CD4-positive, alpha-beta T cell treated with Interleukin-10 for 1 hour (primary cell): ENCODE data around the gene R3HDM2.

Experiments used
- DNase-seq: peaks from one replicate; pipeline ENCODE4 v3.0.0-alpha.2; 2020

R3HDM2 gene

GRCh38 chr12:57237932-57238853, 192.7 kb downstream of the R3HDM2 start:
- no peak for DNase-seq

- DNase-seq, result no peak
Observed at GRCh38 chr12:57237596-57237931, 193.3 kb downstream of the R3HDM2 start.

- DNase-seq, result no peak
Observed at GRCh38 chr12:57236925-57237595, 193.8 kb downstream of the R3HDM2 start.

GRCh38 chr12:57236201-57236924, 194.5 kb downstream of the R3HDM2 start:
- DNase-seq, result no peak

GRCh38 chr12:57235728-57236131, 195.1 kb downstream of the R3HDM2 start:
- no peak for DNase-seq

- no peak for DNase-seq
Observed at GRCh38 chr12:57235017-57235727, 195.7 kb downstream of the R3HDM2 start.

- DNase-seq, result no peak
Observed at GRCh38 chr12:57234571-57235016, 196.2 kb downstream of the R3HDM2 start.

- no peak for DNase-seq
Observed at GRCh38 chr12:57234233-57234570, 196.6 kb downstream of the R3HDM2 start.

- no peak for DNase-seq
Observed at GRCh38 chr12:57233357-57234232, 197.2 kb downstream of the R3HDM2 start.

- DNase-seq, result no peak
Observed at GRCh38 chr12:57232156-57232756, 198.6 kb downstream of the R3HDM2 start.

- no peak for DNase-seq
Observed at GRCh38 chr12:57231276-57232021, 199.4 kb downstream of the R3HDM2 start.

GRCh38 chr12:57230381-57231155, 200.3 kb downstream of the R3HDM2 start:
- no peak for DNase-seq

- DNase-seq, result peak; percentile 95
Observed at GRCh38 chr12:57229634-57230380, 201.0 kb downstream of the R3HDM2 start, which contains the start of gene SHMT2. TSS of gene SHMT2 (plus strand) at chr12:57229711. CDS start at chr12:57229779, 68 bp downstream.

- peak; percentile 54 for DNase-seq
Observed at GRCh38 chr12:57229046-57229633, 201.7 kb downstream of the R3HDM2 start.

- DNase-seq, result no peak
Observed at GRCh38 chr12:57227315-57228115, 203.3 kb downstream of the R3HDM2 start.

- DNase-seq, result no peak
Observed at GRCh38 chr12:57226588-57227314, 204.1 kb downstream of the R3HDM2 start.

GRCh38 chr12:57225680-57226210, 205.1 kb downstream of the R3HDM2 start:
- no peak for DNase-seq
